ENCODE measurements around the gene IL1RN. TPM values are rescaled to one million over a fixed set of nuclear protein-coding genes. Genes with fewer than 3 reads are reported as not detected.

Gene IL1RN
- total RNA-seq, 1 experiment from 2014 or later: not detected

- TF ChIP-seq REST (IDR thresholded peaks at IDR 0.05; ENCODE audit: insufficient read depth in 1 of 2, low read depth in 2 of 2, low read length in 1 of 2) (no peak), TCF7L2 (IDR thresholded peaks at IDR 0.05; ENCODE audit: low read depth, low read length) (no peak), POLR2AphosphoS5 (IDR thresholded peaks at IDR 0.05; ENCODE audit: low read depth, low read length) (no peak), SIN3A (IDR thresholded peaks at IDR 0.05; ENCODE audit: borderline replicate concordance, insufficient read depth, low read depth, low read length) (no peak)
- TF ChIP-seq, protein P1, sequence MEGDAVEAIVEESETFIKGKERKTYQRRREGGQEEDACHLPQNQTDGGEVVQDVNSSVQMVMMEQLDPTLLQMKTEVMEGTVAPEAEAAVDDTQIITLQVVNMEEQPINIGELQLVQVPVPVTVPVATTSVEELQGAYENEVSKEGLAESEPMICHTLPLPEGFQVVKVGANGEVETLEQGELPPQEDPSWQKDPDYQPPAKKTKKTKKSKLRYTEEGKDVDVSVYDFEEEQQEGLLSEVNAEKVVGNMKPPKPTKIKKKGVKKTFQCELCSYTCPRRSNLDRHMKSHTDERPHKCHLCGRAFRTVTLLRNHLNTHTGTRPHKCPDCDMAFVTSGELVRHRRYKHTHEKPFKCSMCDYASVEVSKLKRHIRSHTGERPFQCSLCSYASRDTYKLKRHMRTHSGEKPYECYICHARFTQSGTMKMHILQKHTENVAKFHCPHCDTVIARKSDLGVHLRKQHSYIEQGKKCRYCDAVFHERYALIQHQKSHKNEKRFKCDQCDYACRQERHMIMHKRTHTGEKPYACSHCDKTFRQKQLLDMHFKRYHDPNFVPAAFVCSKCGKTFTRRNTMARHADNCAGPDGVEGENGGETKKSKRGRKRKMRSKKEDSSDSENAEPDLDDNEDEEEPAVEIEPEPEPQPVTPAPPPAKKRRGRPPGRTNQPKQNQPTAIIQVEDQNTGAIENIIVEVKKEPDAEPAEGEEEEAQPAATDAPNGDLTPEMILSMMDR (IDR thresholded peaks at IDR 0.05): no peak
- Histone ChIP-seq H3K27me3 (ENCODE audit: control insufficient read depth, insufficient read depth, low read length) (peaks cover 6% of the 10 kb centered on the region; the same call in 1 of the 2 replicates), H3K4me1 (ENCODE audit: control insufficient read depth, insufficient read depth, low read length) (no peaks in the 10 kb centered on the region), H3K36me3 (ENCODE audit: control insufficient read depth, insufficient read depth, low read length) (no peaks in the 10 kb centered on the region), H3K4me3 (ENCODE audit: low read depth in 2 of 2, low read length in 2 of 2) (no peak overlapping the region), H3K27ac (ENCODE audit: low read length) (no peak overlapping the region), H3K9me3 (ENCODE audit: control insufficient read depth, insufficient read depth, low read depth, low read length) (no peaks in the 10 kb centered on the region)
- ChIA-PET POLR2A (interaction anchor here (0.5 kb wide), 1 partner anchor 15 kb away, joined by 5 read pairs; no protein-coding TSS in a partner anchor), CTCF (no interaction called here)
- ATAC-seq (no peak), DNase-seq (ENCODE audit: low read depth, low spot score) (no peak)
- BruUV-seq (replicated peaks): no TSS peak
- in situ Hi-C loops (cut with HindIII; ENCODE audit: low pct_unique_long_range_greater_than_20kb, low sequenced_read_pairs): no loop called here
- intact Hi-C loops (cut with micrococcal nuclease; ENCODE audit: unreplicated experiment): no loop called here
These were observed 25.3 kb upstream of the IL1RN start for GRCh38 chr2:113102133-113102532.

- POLR2A ChIA-PET: no interaction called here
- in situ Hi-C loops (cut with HindIII; ENCODE audit: low pct_unique_long_range_greater_than_20kb, low sequenced_read_pairs): no loop called here
- no peak for TF ChIP-seq REST (IDR thresholded peaks at IDR 0.05; ENCODE audit: insufficient read depth in 1 of 2, low read depth in 2 of 2, low read length in 1 of 2)
- TF ChIP-seq, protein P1 (IDR thresholded peaks at IDR 0.05): no peak
- no peak for TF ChIP-seq TCF7L2 (IDR thresholded peaks at IDR 0.05; ENCODE audit: low read depth, low read length)
- no peak for TF ChIP-seq POLR2AphosphoS5 (IDR thresholded peaks at IDR 0.05; ENCODE audit: low read depth, low read length)
- no peak for TF ChIP-seq SIN3A (IDR thresholded peaks at IDR 0.05; ENCODE audit: borderline replicate concordance, insufficient read depth, low read depth, low read length)
- Histone ChIP-seq H3K36me3 (ENCODE audit: control insufficient read depth, insufficient read depth, low read length) (no peaks in the 10 kb centered on the region), H3K9me3 (ENCODE audit: control insufficient read depth, insufficient read depth, low read depth, low read length) (no peaks in the 10 kb centered on the region), H3K4me1 (ENCODE audit: control insufficient read depth, insufficient read depth, low read length) (no peaks in the 10 kb centered on the region), H3K4me3 (ENCODE audit: low read depth in 2 of 2, low read length in 2 of 2) (no peak overlapping the region), H3K27me3 (ENCODE audit: control insufficient read depth, insufficient read depth, low read length) (peaks cover 6% of the 10 kb centered on the region; the same call in 1 of the 2 replicates), H3K27ac (ENCODE audit: low read length) (no peak overlapping the region)
- no TSS peak for BruUV-seq (replicated peaks)
- CTCF ChIA-PET: no interaction called here
- no peak for DNase-seq (ENCODE audit: low read depth, low spot score)
- no peak for ATAC-seq
- intact Hi-C loops (cut with micrococcal nuclease; ENCODE audit: unreplicated experiment): no loop called here
These were observed 24.1 kb upstream of the IL1RN start for GRCh38 chr2:113103277-113103676.
